GM23248 (cell line): ENCODE data around the gene HOXC10.

Source experiments
- EZH2 ChIP-seq: fragments of 200-600 bp; sonication (generic); IDR thresholded peaks from 2 replicates; pipeline ENCODE4 v1.6.1; 2018; ENCODE audit warnings: antibody characterized with exemption, mild to moderate bottlenecking; ENCODE audit not compliant: insufficient read depth, poor library complexity, severe bottlenecking
- EZH2phosphoT487 ChIP-seq: fragments of 200-600 bp; sonication (generic); IDR thresholded peaks from 2 replicates; pipeline ENCODE4 v1.6.1; 2018; ENCODE audit warnings: antibody characterized with exemption, moderate library complexity, mild to moderate bottlenecking, low read depth; ENCODE audit not compliant: insufficient read depth

- no peak for TF ChIP-seq EZH2phosphoT487
- TF ChIP-seq EZH2: no peak
Observed at GRCh38 chr12:54019091-54019811, 34.3 kb downstream of the HOXC10 start.
